Gastroesophageal sphincter (tissue), 4 donors: ENCODE results near the gene CDK3. TPM values are rescaled to one million over a fixed set of nuclear protein-coding genes. Genes with fewer than 3 reads are reported as not detected.
"Not testable (repeated sequence)": the region's sequence is repeated elsewhere in the genome, so short reads cannot be mapped to it uniquely, and the experiment has no call there.

Experiments used
- ATAC-seq: fragments of 150-250 bp; one replicate; pipeline ENCODE4 v1.9.1; 2016; ENCODE audit warnings: mild to moderate bottlenecking, moderate library complexity
- H3K27ac ChIP-seq, 4 donors: fragments of 200-600 bp; sonication (generic) in 3 of 4; 1 replicate in 3 of 4; 2 replicates in 1 of 4; pipeline ENCODE4 v1.5.1; 2016 to 2019
- H3K27me3 ChIP-seq: fragments of 200-600 bp; sonication (generic); one replicate; pipeline ENCODE4 v1.5.1; 2019
- H3K36me3 ChIP-seq, 2 donors: fragments of 200-600 bp; sonication (generic); one replicate each; pipeline ENCODE4 v1.5.1; 2019; ENCODE audit warnings: control low read depth in 1 of 2
- H3K4me1 ChIP-seq, 3 donors: fragments of 200-600 bp; sonication (generic); 1 replicate in 2 of 3; 2 replicates in 1 of 3; pipeline ENCODE4 v1.5.1; 2016 to 2019; ENCODE audit warnings: control low read depth in 2 of 3
- H3K4me3 ChIP-seq, 2 donors: fragments of 200-600 bp; sonication (generic); one replicate each; pipeline ENCODE4 v1.5.1; 2019; ENCODE audit warnings: mild to moderate bottlenecking in 1 of 2, moderate library complexity in 1 of 2
- H3K9me3 ChIP-seq, 3 donors: fragments of 200-600 bp; sonication (generic); one replicate each; pipeline ENCODE4 v1.5.1; 2017 to 2019; ENCODE audit warnings: control low read depth in 2 of 3
- EP300 ChIP-seq: sonication (generic); formaldehyde crosslinking; IDR thresholded peaks from one replicate; pipeline ENCODE4 v1.6.1; 2017; ENCODE audit warnings: antibody characterized with exemption, mild to moderate bottlenecking
- POLR2A ChIP-seq, 2 donors: fragments of 450-650 bp; IDR thresholded peaks; one replicate each; pipeline ENCODE4 v1.6.1; 2017; ENCODE audit warnings: antibody characterized with exemption in 2 of 2, mild to moderate bottlenecking in 2 of 2, moderate library complexity in 1 of 2
- POLR2AphosphoS5 ChIP-seq: sonication (generic); formaldehyde crosslinking; IDR thresholded peaks from one replicate; pipeline ENCODE4 v1.6.1; 2017; ENCODE audit warnings: antibody characterized with exemption
- WGBS, 2 donors: methylation state at CpG; one replicate each; pipeline ENCODE4 v1.1.5; 2018; ENCODE audit warnings: low coverage in 1 of 2; 5-methylcytosine and 5-hydroxymethylcytosine counted together
- total RNA-seq, 4 donors: library from RNA; depleted of rRNA; stranded (reverse); fragments of >200 nt; gene quantifications; one replicate each; pipeline ENCODE4 v1.1.0, GENCODE V29; 2016
- TF ChIP-seq, protein P1 (sequence below), 4 experiments: fragments of 200-600 bp in 2 of 4; fragments of 450-650 bp in 2 of 4; sonication (generic) in 1 of 4; IDR thresholded peaks; one replicate each; pipeline ENCODE4 v1.5.1; 2017 to 2019; ENCODE audit warnings: antibody characterized with exemption in 4 of 4, mild to moderate bottlenecking in 2 of 4, moderate library complexity in 2 of 4

The CDK3 gene
- total RNA-seq, 4 donors from 2014 or later, result 1.2 to 5.6 (median 2.3) TPM; not detected in 1

DNA sequence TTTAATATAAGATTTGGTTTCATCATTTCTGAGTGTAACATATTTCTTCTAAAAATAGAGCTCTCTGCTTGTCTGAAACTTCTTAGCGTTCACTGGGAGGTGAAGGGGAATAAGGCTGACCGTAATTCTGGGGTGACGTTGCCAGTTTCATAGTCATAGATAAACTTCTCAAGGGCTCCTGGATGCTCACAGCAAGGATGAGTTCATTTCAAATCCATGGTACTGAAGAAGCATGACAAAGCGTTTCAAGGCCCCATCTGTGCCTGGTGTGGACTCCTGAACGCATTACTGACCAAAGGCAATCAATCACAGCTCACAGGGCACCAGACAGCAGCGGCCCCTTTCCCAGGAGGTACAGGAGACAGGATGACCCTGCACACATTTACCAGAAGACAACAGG is 38.5 kb downstream of the CDK3 start:
- Histone ChIP-seq H3K27ac (peak overlapping the region in 3 of 4 donors; percentile 61 to 75 (median 69)), H3K27me3 (no peaks in the 10 kb centered on the region), H3K36me3 (peaks cover 3 to 65% of the 10 kb centered on the region in 2 donors), H3K4me1 (peaks cover 0 to 19% (median 11%) of the 10 kb centered on the region in 3 donors), H3K9me3 (no peaks in the 10 kb centered on the region), H3K4me3 (no peak overlapping the region)
- 61 to 80% methylated on average over 3 to 4 of the region's 6 CpGs for WGBS, 2 donors
- peak; percentile 47 for ATAC-seq
- TF ChIP-seq, protein P1, sequence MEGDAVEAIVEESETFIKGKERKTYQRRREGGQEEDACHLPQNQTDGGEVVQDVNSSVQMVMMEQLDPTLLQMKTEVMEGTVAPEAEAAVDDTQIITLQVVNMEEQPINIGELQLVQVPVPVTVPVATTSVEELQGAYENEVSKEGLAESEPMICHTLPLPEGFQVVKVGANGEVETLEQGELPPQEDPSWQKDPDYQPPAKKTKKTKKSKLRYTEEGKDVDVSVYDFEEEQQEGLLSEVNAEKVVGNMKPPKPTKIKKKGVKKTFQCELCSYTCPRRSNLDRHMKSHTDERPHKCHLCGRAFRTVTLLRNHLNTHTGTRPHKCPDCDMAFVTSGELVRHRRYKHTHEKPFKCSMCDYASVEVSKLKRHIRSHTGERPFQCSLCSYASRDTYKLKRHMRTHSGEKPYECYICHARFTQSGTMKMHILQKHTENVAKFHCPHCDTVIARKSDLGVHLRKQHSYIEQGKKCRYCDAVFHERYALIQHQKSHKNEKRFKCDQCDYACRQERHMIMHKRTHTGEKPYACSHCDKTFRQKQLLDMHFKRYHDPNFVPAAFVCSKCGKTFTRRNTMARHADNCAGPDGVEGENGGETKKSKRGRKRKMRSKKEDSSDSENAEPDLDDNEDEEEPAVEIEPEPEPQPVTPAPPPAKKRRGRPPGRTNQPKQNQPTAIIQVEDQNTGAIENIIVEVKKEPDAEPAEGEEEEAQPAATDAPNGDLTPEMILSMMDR (IDR thresholded peaks at IDR 0.05), result no peak
- no peak for TF ChIP-seq POLR2AphosphoS5
- TF ChIP-seq EP300, result no peak
- TF ChIP-seq POLR2A (IDR thresholded peaks at IDR 0.05), result no peak

DNA sequence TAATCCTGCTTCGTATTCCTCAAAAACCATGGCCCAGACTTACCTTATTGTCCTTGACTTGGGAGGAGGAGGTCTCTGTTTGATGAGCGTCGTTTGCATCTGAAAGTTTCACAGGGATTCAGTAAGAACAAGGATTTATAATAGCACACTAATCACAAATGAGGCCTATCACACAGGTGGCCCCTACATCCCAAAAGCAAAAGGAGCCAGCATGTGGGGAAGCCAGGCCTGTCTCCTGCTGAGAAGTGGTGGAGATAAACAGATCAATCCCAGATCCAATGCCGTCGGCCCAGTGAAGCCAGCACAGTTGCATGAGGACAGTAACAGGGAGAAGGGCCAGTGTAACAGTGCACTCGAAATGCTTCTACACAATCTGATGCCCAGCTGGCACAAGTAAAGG is 39.7 kb downstream of the CDK3 start:
- H3K4me1 ChIP-seq, result peaks cover 0 to 19% (median 11%) of the 10 kb centered on the region in 3 donors
- H3K27me3 ChIP-seq, result no peaks in the 10 kb centered on the region
- 50 to 81% methylated on average over 3 to 6 of the region's 6 CpGs for WGBS, 2 donors
- H3K4me3 ChIP-seq, result no peak overlapping the region
- H3K9me3 ChIP-seq, result no peaks in the 10 kb centered on the region
- ATAC-seq, result no peak
- peak overlapping the region in 2 of 4 donors; percentile 69 to 75 for H3K27ac ChIP-seq
- TF ChIP-seq POLR2AphosphoS5 (no peak), POLR2A (IDR thresholded peaks at IDR 0.05) (no peak), EP300 (no peak)
- TF ChIP-seq, protein P1 (IDR thresholded peaks at IDR 0.05), result no peak
- H3K36me3 ChIP-seq, result peaks cover 3 to 78% of the 10 kb centered on the region in 2 donors

DNA sequence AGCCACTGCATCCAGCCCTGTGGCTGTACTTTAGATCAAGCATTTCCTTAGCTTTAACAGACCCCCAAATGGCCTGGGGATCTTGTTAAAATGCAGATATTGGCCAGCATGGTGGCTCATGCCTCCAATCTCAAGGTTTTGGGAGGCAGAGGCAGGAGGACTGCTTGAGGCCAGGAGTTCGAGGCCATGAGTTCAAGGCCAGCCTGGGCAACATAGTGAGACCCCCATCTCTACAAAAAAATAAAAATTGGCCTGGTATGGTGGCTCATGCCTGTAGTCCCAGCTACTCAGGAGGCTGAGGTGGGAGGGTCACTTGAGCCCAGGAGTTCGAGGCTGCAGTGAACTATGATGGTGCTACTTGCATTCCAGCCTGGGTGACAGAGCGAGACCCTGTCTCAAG is 42.2 kb downstream of the CDK3 start:
- peaks cover 3 to 100% of the 10 kb centered on the region in 2 donors for H3K36me3 ChIP-seq
- not testable (repeated sequence) for H3K4me3 ChIP-seq, H3K9me3 ChIP-seq, H3K27me3 ChIP-seq, ATAC-seq, H3K4me1 ChIP-seq, H3K27ac ChIP-seq
- WGBS, 2 donors, result 100% methylated on average over 1 to 2 of the region's 3 CpGs

DNA sequence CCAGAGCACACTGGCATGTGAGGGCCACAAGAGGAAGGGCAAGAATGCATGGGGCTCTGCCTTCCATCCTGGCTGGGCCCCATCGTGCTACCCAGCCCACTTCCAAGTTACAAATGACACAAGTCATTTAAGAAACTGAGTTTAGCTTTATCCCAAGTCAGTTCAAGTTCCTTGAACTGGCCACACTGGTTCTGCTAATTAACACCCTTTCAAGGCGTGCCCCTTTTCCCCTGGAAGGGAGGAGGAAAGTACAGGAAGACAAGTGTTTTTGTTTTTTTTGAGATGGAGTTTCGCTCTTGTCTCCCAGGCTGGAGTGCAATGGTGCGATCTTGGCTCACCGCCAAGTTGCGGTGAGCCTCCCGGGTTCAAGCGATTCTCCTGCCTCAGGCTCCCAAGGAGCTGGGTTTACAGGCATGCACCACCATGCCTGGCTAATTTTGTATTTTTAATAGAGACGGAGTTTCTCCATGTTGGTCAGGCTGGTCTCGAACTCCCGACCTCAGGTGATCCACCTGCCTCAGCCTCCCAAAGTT is 43.9 kb downstream of the CDK3 start:
- H3K9me3 ChIP-seq, H3K27ac ChIP-seq, H3K27me3 ChIP-seq, H3K4me1 ChIP-seq, H3K4me3 ChIP-seq, ATAC-seq: not testable (repeated sequence)
- H3K36me3 ChIP-seq, result peaks cover 3 to 100% of the 10 kb centered on the region in 2 donors
- WGBS, 2 donors, result 88 to 100% methylated on average over 1 to 7 of the region's 11 CpGs

DNA sequence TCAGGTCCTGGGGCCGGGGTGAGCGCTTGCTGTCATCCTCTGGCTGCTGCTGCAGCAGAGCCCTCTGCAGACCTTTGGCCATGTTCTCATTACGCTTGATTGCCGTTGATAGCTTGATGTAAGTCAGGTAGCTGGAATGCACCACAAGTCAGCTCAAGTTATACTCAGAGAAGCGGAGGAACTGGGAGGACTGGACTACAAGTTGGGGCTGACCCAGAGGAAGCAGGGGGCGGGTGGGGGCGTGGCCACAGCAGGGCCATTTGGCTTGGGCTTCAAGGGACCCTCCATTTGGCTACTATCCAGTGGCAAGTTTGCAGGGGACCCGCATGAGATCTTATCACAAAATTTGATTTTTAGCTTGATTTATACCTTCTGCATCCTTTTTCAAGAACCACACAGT is 45.4 kb downstream of the CDK3 start:
- Histone ChIP-seq H3K4me3 (no peak overlapping the region), H3K36me3 (peaks cover 3 to 100% of the 10 kb centered on the region in 2 donors), H3K9me3 (no peaks in the 10 kb centered on the region), H3K27ac (no peak overlapping the region), H3K4me1 (no peaks in the 10 kb centered on the region), H3K27me3 (no peaks in the 10 kb centered on the region)
- TF ChIP-seq POLR2AphosphoS5, result no peak
- TF ChIP-seq POLR2A (IDR thresholded peaks at IDR 0.05), result no peak
- TF ChIP-seq, protein P1 (IDR thresholded peaks at IDR 0.05), result no peak
- no peak for TF ChIP-seq EP300
- no peak for ATAC-seq
- 57 to 86% methylated on average over 1 to 6 of the region's 8 CpGs for WGBS, 2 donors

DNA sequence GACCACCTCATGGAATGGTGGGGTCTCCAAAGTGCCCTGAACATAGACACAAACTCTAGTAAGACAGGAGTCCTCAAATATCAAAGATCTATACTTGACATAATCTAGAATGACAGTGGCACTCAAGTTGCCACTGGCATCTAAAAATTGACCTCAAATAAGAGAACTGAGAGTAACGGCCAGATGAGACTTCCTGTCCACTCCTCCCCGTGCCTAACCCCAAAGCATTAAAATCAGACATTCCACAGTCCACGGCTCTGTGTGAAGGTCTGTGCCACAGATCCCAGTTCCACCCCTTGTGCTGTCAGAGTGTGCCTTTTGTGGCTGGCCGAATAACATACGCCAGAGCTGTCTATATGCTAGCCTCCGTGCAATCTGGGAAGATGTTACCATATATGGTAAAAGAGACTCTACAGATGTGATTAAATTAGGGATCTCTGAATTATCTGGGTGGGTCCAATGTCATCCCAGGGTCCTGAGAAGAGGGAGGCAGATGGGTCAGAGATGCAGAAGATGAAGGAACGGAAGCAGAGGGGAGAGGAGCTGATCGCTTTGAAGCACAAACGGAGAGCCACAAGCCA is 47.5 kb downstream of the CDK3 start:
- TF ChIP-seq POLR2A (IDR thresholded peaks at IDR 0.05), result no peak
- no peak for TF ChIP-seq POLR2AphosphoS5
- TF ChIP-seq, protein P1 (IDR thresholded peaks at IDR 0.05), result no peak
- no peak for TF ChIP-seq EP300
- H3K27ac ChIP-seq, result no peak overlapping the region
- H3K4me1 ChIP-seq, result no peaks in the 10 kb centered on the region
- no peak for ATAC-seq
- no peaks in the 10 kb centered on the region for H3K27me3 ChIP-seq
- no peak overlapping the region for H3K4me3 ChIP-seq
- peaks cover 0 to 100% of the 10 kb centered on the region in 2 donors for H3K36me3 ChIP-seq
- 60 to 67% methylated on average over 2 to 9 of the region's 9 CpGs for WGBS, 2 donors
- H3K9me3 ChIP-seq, result no peaks in the 10 kb centered on the region
